Gastroesophageal sphincter (tissue), 3 donors: Measurements from ENCODE around the gene HSPA1B.

Experiments
- CTCF ChIP-seq, 4 experiments: fragments of 200-600 bp in 2 of 4; fragments of 450-650 bp in 2 of 4; sonication (generic) in 1 of 4; IDR thresholded peaks; one replicate each; pipeline ENCODE4 v1.5.1; 2017 to 2019; ENCODE audit warnings: antibody characterized with exemption in 4 of 4, mild to moderate bottlenecking in 2 of 4, moderate library complexity in 2 of 4
- POLR2AphosphoS5 ChIP-seq: sonication (generic); formaldehyde crosslinking; IDR thresholded peaks from one replicate; pipeline ENCODE4 v1.6.1; 2017; ENCODE audit warnings: antibody characterized with exemption

GRCh38 chr6:31877651-31878161 lies 50.2 kb downstream of the HSPA1B start:
- TF ChIP-seq CTCF (IDR thresholded peaks at IDR 0.05) (no peak), POLR2AphosphoS5 (no peak)
